Common myeloid progenitor, CD34-positive (primary cell): ENCODE results near the gene DOCK4.

Source experiments
- CTCF ChIA-PET: fragments of 350-600 bp; sonication (Branson Sonifier 250); formaldehyde crosslinking; loops from one replicate; lab custom pipeline; 2021; ENCODE audit warnings: antibody characterized with exemption; lab: Charles Lee
- POLR2A ChIA-PET: fragments of 350-600 bp; sonication (Branson Sonifier 250); formaldehyde crosslinking; loops from one replicate; lab custom pipeline; 2021; ENCODE audit warnings: antibody characterized with exemption; lab: Charles Lee
- DNase-seq, 3 donors: peaks; one replicate each; pipeline versions ENCODE4 v3.0.0 to v3.0.0-alpha.2; 2013
- H3K27ac ChIP-seq, 2 experiments: 1 replicate in 1 of 2; 2 replicates in 1 of 2; pipeline ENCODE4 v1.7.0; 2013; ENCODE audit warnings: inconsistent platforms in 2 of 2, low read length in 2 of 2, mild to moderate bottlenecking in 2 of 2, low read depth in 1 of 2, moderate library complexity in 1 of 2; ENCODE audit not compliant: severe bottlenecking in 2 of 2, insufficient read depth in 1 of 2, poor library complexity in 1 of 2
- H3K27me3 ChIP-seq, 5 experiments: replicated peaks in 2 of 5; 1 replicate in 3 of 5; 2 replicates in 2 of 5; pipeline versions ENCODE4 v1.6.1 to v1.7.0; 2013; ENCODE audit warnings: low read length in 4 of 5, mild to moderate bottlenecking in 2 of 5, moderate library complexity in 2 of 5, inconsistent platforms in 1 of 5; ENCODE audit not compliant: insufficient read depth in 5 of 5, control insufficient read depth in 4 of 5
- H3K36me3 ChIP-seq, 4 experiments: 1 replicate in 2 of 4; 2 replicates in 2 of 4; pipeline versions ENCODE4 v1.6.1 to v1.7.0; 2013; ENCODE audit warnings: low read length in 3 of 4, control low read depth in 1 of 4, mild to moderate bottlenecking in 1 of 4; ENCODE audit not compliant: control insufficient read depth in 4 of 4, insufficient read depth in 4 of 4
- H3K4me1 ChIP-seq, 4 experiments: 1 replicate in 3 of 4; 2 replicates in 1 of 4; pipeline versions ENCODE4 v1.6.1 to v1.7.1; 2013; ENCODE audit warnings: low read length in 3 of 4, mild to moderate bottlenecking in 3 of 4, control low read depth in 1 of 4, inconsistent platforms in 1 of 4, moderate library complexity in 1 of 4; ENCODE audit not compliant: control insufficient read depth in 4 of 4, insufficient read depth in 4 of 4; ENCODE audit errors: control extremely low read depth in 1 of 4
- H3K4me3 ChIP-seq, 7 experiments: 1 replicate in 4 of 7; 2 replicates in 3 of 7; pipeline versions ENCODE4 v1.5.1 to v1.7.0; 2013; ENCODE audit warnings: mild to moderate bottlenecking in 7 of 7, low read length in 6 of 7, moderate library complexity in 6 of 7, inconsistent platforms in 2 of 7, low read depth in 2 of 7, control low read depth in 1 of 7; ENCODE audit not compliant: insufficient read depth in 4 of 7, control insufficient read depth in 1 of 7; ENCODE audit errors: extremely low read depth in 1 of 7
- H3K9me3 ChIP-seq, 5 experiments: 1 replicate in 4 of 5; 2 replicates in 1 of 5; pipeline versions ENCODE4 v1.6.1 to v1.7.1; 2013; ENCODE audit warnings: low read length in 4 of 5, mild to moderate bottlenecking in 2 of 5, inconsistent platforms in 1 of 5, low read depth in 1 of 5, moderate library complexity in 1 of 5; ENCODE audit not compliant: control insufficient read depth in 4 of 5, insufficient read depth in 2 of 5; ENCODE audit errors: control extremely low read depth in 1 of 5
- WGBS: methylation state at CpG from one replicate; pipeline ENCODE4 v1.1.5; 2013; ENCODE audit not compliant: insufficient coverage; 5-methylcytosine and 5-hydroxymethylcytosine counted together

Gene DOCK4

DNA sequence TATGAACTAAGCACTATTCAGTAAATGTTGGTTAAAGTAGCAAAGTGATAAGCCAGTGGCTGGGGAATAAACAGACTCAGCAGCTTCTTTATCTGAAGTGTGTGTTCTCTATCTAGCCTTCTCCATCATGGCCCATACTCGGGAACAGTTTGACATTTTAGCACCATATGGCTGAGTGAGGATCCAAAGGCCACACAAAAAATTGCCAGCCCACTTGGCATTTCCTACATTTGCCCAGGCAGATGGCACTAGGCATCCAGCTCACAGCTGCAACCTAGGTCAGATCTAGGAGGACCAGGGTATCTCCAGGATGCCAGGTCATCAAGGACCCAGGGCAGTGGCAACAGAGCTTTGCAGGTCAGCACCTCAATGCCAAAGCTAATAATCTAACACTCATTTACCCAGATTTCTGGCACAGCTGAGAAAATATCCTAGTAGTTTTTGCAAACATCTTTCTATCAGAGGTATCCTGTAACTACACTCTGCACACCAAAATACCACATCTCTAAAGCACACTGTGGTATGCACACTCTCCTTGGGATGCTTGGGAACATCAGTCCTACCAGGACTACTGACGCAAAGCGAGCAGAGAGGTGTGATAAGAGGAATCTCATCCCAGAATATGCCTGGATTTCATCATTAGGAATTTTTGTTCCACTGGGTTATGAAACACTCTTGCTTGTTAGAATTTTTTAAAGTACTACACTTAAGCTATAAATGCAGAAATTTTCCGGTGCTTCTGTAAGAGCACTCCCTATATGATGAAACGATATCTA lies 61.7 kb downstream of the DOCK4 start:
- no peaks in the 10 kb centered on the region for H3K4me1 ChIP-seq
- ChIA-PET CTCF (interaction anchor here (1.2 kb wide), 1 partner anchor 266 kb away, joined by 3 read pairs; no protein-coding TSS in a partner anchor), POLR2A (no interaction called here)
- no peaks in the 10 kb centered on the region for H3K36me3 ChIP-seq
- 96% methylated on average over 3 of the region's 5 CpGs for WGBS
- no peak for DNase-seq
- H3K27ac ChIP-seq: no peak overlapping the region
- no peaks in the 10 kb centered on the region for H3K27me3 ChIP-seq
- no peak overlapping the region for H3K4me3 ChIP-seq
- H3K9me3 ChIP-seq: no peaks in the 10 kb centered on the region

- no peak overlapping the region for H3K27ac ChIP-seq
- DNase-seq: no peak
These were observed 62.6 kb downstream of the DOCK4 start for GRCh38 chr7:112143582-112143981.

GRCh38 chr7:112143136-112143535 lies 63.1 kb downstream of the DOCK4 start:
- Histone ChIP-seq H3K27me3 (no peaks in the 10 kb centered on the region), H3K36me3 (no peaks in the 10 kb centered on the region), H3K9me3 (no peaks in the 10 kb centered on the region), H3K4me3 (no peak overlapping the region), H3K27ac (no peak overlapping the region), H3K4me1 (peaks cover 0 to 2% (median 0%) of the 10 kb centered on the region in 4 experiments)
- DNase-seq: no peak
- WGBS: 79% methylated on average over 2 of the region's 3 CpGs
- POLR2A ChIA-PET: no interaction called here
- CTCF ChIA-PET: interaction anchor here (2.2 kb wide), 1 partner anchor 9 kb away, joined by 8 read pairs; no protein-coding TSS in a partner anchor

More at GRCh38 chr7:112143582-112143981, 62.6 kb downstream of the DOCK4 start:
- Histone ChIP-seq H3K36me3 (no peaks in the 10 kb centered on the region), H3K27me3 (no peaks in the 10 kb centered on the region), H3K4me3 (no peak overlapping the region), H3K4me1 (peaks cover 0 to under 1% (median 0%) of the 10 kb centered on the region in 4 experiments), H3K9me3 (no peaks in the 10 kb centered on the region)
- ChIA-PET CTCF (interaction anchor here (0.6 to 2.2 kb wide), 3 partner anchors 8 to 267 kb away, joined by 3 to 8 read pairs (median 3); no protein-coding TSS in a partner anchor), POLR2A (no interaction called here)
- no CpG with 5 or more reads among the region's 4 CpGs for WGBS

DNA sequence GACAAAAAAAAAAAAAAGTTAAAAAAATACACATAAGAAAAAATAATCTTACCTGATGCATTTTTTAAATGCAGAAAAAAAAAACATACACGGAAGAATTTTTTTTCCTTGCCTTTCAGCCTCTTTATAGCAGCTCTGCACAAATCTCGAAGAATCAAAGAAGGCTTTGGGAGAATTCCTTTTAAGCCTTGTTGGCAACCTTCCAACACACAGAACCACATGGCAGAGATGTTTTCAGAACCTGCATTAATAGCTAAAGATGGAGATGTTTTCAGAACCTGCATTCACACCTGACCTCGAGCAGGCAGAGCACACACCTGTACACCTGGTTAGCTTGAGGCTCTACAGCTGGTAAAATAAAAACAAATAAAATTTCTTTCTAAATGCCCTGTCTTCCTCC lies 65.6 kb downstream of the DOCK4 start:
- no peak overlapping the region for H3K4me3 ChIP-seq
- H3K27ac ChIP-seq: no peak overlapping the region
- WGBS: 100% methylated on average over 3 of the region's 3 CpGs
- DNase-seq: no peak
- peaks cover 0 to 2% (median 0%) of the 10 kb centered on the region in 4 experiments for H3K4me1 ChIP-seq
- H3K36me3 ChIP-seq: no peaks in the 10 kb centered on the region
- POLR2A ChIA-PET: no interaction called here
- no peaks in the 10 kb centered on the region for H3K9me3 ChIP-seq
- H3K27me3 ChIP-seq: no peaks in the 10 kb centered on the region
- CTCF ChIA-PET: interaction anchor here (1.5 kb wide), 1 partner anchor 62 kb away, joined by 3 read pairs; no protein-coding TSS in a partner anchor

DNA sequence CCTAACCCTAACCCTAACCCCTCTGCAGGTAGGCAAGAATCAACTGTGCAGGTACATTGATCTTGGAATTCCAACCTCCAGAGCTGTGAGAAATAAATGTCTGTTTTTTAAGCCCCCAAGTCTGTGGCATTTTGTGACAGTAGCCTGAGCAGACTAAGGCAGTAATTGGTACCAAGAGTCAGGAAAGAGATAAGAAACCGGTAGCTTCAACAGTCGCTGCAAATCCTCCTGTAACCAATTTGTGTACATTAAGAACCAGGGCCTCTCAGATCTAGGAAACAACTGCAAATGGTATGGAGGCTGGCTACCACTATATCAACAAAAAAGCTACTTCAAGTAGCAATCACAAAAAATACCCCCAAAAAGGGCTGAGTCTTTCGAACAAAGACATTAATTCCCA lies 67.3 kb downstream of the DOCK4 start:
- WGBS: 90% methylated on average over 2 of the region's 3 CpGs
- CTCF ChIA-PET: no interaction called here

DNA sequence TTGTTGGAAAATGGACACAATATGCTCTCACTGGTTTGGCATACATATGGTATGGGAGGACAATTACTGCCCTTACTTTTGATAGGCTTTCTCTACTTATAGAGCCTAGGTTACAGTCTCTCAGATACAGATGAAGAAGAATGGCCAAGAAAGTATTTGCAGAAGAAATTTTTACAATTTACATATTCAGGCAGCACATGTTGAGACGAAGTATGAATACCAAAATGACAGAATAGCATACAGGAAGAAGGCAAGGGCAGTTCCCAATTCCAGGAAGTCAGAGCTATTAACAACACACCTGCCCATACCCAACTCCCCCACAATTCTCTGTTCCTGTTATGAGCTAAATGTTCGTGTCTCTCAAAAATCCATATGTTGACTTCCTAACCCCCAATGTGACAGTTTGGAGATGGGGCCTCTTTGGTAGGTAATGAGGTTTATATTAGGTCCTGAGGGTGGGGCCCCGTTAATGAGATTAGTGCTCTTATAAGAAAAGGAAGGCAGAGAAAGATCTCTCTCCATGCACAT lies 67.8 kb downstream of the DOCK4 start:
- ChIA-PET CTCF (no interaction called here), POLR2A (no interaction called here)
- Histone ChIP-seq H3K27me3 (no peaks in the 10 kb centered on the region), H3K36me3 (no peaks in the 10 kb centered on the region), H3K27ac (no peak overlapping the region), H3K4me3 (no peak overlapping the region), H3K4me1 (peaks cover 0 to 2% (median 0%) of the 10 kb centered on the region in 4 experiments), H3K9me3 (no peaks in the 10 kb centered on the region)
- DNase-seq: no peak
- WGBS: 80% methylated on average over 1 of the region's 3 CpGs

More for the DNA sequence above, 67.3 kb downstream of the DOCK4 start:
- peaks cover 0 to 2% (median 0%) of the 10 kb centered on the region in 4 experiments for H3K4me1 ChIP-seq
- DNase-seq: no peak
- no peaks in the 10 kb centered on the region for H3K9me3 ChIP-seq
- H3K27me3 ChIP-seq: no peaks in the 10 kb centered on the region
- peak overlapping the region in 1 of 7 experiments; percentile 7 for H3K4me3 ChIP-seq
- no peak overlapping the region for H3K27ac ChIP-seq
- POLR2A ChIA-PET: interaction anchor here (0.6 kb wide), 1 partner anchor 25 kb away, joined by 3 read pairs; no protein-coding TSS in a partner anchor
- no peaks in the 10 kb centered on the region for H3K36me3 ChIP-seq
